ENCODE measurements around the gene BLMH. TPM values are rescaled to one million over a fixed set of nuclear protein-coding genes. Genes with fewer than 3 reads are reported as not detected.
A peak's percentile ranks its signal among the peaks of the same experiment; 100 is the strongest.

BLMH gene
- total RNA-seq, 1 experiment from 2014 or later = 20.7 TPM

DNA sequence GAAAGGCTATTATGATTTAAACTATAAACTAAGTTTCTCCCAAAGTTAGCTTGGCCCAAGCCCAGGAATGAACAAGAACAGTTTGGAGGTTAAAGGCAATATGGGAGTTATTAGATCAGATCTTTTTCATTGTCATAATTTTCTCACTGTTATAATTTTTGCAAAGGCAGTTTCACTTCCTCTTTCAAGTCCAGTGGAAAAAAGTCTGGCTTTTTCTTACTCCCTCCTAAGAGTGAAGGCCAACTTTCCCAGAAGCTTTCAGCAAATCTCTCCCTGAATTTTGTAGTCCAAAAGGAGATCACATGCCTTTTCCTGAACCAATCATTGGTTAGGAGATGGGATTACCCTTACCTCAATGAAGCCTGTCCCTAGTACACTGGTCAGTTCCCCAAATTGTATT is 9.1 kb upstream of the BLMH start:
- no peak for DNase-seq
- H3K4me2 ChIP-seq = no peak overlapping the region
- no TSS peak for BruUV-seq (replicated peaks)
- H3K4me3 ChIP-seq = no peak overlapping the region
- no peaks in the 10 kb centered on the region for H3F3A ChIP-seq (ENCODE audit: insufficient read depth, low read depth)
- H3K9me2 ChIP-seq (ENCODE audit: insufficient read depth) = no peaks in the 10 kb centered on the region
- H2AFZ ChIP-seq = no peak overlapping the region
- intact Hi-C loops (cut with micrococcal nuclease; ENCODE audit: unreplicated experiment) = no loop called here
- H3K27me3 ChIP-seq (ENCODE audit: insufficient read depth, low read depth) = no peaks in the 10 kb centered on the region
- peaks cover 6% of the 10 kb centered on the region for H3K4me1 ChIP-seq (replicated peaks; ENCODE audit: insufficient read depth)
- H3K36me3 ChIP-seq (ENCODE audit: low read depth) = no peaks in the 10 kb centered on the region
- ChIA-PET CTCF (no interaction called here), POLR2A (ENCODE audit: unreplicated experiment) (no interaction called here)
- no peaks in the 10 kb centered on the region for H4K20me1 ChIP-seq (ENCODE audit: insufficient read depth)
- peaks cover 7% of the 10 kb centered on the region; the same call in 1 of the 2 replicates for H3K9me3 ChIP-seq (ENCODE audit: insufficient read depth, low read depth)
- no peak overlapping the region for H3K27ac ChIP-seq
- H3K79me2 ChIP-seq (ENCODE audit: low read depth) = no peaks in the 10 kb centered on the region
- TF ChIP-seq, protein P1, sequence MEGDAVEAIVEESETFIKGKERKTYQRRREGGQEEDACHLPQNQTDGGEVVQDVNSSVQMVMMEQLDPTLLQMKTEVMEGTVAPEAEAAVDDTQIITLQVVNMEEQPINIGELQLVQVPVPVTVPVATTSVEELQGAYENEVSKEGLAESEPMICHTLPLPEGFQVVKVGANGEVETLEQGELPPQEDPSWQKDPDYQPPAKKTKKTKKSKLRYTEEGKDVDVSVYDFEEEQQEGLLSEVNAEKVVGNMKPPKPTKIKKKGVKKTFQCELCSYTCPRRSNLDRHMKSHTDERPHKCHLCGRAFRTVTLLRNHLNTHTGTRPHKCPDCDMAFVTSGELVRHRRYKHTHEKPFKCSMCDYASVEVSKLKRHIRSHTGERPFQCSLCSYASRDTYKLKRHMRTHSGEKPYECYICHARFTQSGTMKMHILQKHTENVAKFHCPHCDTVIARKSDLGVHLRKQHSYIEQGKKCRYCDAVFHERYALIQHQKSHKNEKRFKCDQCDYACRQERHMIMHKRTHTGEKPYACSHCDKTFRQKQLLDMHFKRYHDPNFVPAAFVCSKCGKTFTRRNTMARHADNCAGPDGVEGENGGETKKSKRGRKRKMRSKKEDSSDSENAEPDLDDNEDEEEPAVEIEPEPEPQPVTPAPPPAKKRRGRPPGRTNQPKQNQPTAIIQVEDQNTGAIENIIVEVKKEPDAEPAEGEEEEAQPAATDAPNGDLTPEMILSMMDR (conservative IDR thresholded peaks at IDR 0.05) = no peak
- no peak for TF ChIP-seq EZH2 (IDR thresholded peaks at IDR 0.05; ENCODE audit: low read depth)

DNA sequence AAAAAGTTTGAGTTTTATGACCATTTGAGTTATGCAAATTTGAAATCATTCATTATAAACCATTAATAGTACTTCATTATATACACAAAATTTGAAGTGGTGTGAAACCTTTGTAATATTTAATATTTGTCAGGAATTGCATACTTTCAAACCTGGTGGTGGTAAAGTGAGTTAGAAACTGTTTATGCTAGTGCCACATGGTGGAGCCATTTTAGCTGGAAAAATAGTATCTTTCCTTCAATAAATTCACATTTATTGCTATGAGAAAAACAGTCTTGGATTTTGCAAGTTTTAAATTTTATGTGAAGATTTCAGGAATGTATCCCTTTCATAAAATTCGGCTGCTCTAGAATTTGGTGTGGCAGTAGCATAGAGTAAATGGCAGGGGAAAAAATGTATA is 7.3 kb upstream of the BLMH start:
- H3K4me2 ChIP-seq = no peak overlapping the region
- no peaks in the 10 kb centered on the region for H3K79me2 ChIP-seq (ENCODE audit: low read depth)
- H3K4me3 ChIP-seq = no peak overlapping the region
- no peaks in the 10 kb centered on the region for H3K36me3 ChIP-seq (ENCODE audit: low read depth)
- no peak overlapping the region for H2AFZ ChIP-seq
- no peaks in the 10 kb centered on the region for H3K9me2 ChIP-seq (ENCODE audit: insufficient read depth)
- BruUV-seq (replicated peaks) = no TSS peak
- H3F3A ChIP-seq (ENCODE audit: insufficient read depth, low read depth) = no peaks in the 10 kb centered on the region
- DNase-seq = no peak
- TF ChIP-seq EZH2 (IDR thresholded peaks at IDR 0.05; ENCODE audit: low read depth) = no peak
- TF ChIP-seq, protein P1 (conservative IDR thresholded peaks at IDR 0.05) = peak; percentile 50
- H3K27ac ChIP-seq = no peak overlapping the region
- intact Hi-C loops (cut with micrococcal nuclease; ENCODE audit: unreplicated experiment) = no loop called here
- H3K4me1 ChIP-seq (replicated peaks; ENCODE audit: insufficient read depth) = peaks cover 6% of the 10 kb centered on the region
- H4K20me1 ChIP-seq (ENCODE audit: insufficient read depth) = no peaks in the 10 kb centered on the region
- no peaks in the 10 kb centered on the region for H3K27me3 ChIP-seq (ENCODE audit: insufficient read depth, low read depth)
- ChIA-PET CTCF (interaction anchor here (0.5 kb wide), 1 partner anchor 525 kb away, joined by 5 read pairs; the partner anchor contains the start of gene CRLF3), POLR2A (ENCODE audit: unreplicated experiment) (no interaction called here)
- peaks cover 7% of the 10 kb centered on the region; the same call in 1 of the 2 replicates for H3K9me3 ChIP-seq (ENCODE audit: insufficient read depth, low read depth)

DNA sequence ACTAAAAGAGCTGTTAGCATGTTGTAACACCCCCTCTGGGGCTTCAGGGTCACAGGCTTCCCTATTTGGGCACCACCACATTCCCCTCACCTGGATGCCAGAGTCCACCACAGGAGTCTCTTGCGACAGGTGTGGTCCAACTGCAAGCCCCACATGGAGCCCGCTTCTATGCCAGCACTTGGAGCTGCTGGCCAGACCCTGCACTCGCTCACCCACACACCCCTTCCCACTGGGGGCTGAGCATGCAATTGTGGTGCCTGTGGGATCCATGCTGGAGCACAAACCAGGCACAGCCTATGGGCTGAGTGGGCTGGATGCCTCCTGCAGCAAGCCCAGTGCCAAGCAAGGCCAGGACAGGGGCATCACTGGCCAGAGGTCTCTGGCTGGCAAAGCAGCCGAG is 6.0 kb upstream of the BLMH start:
- POLR2A ChIA-PET (ENCODE audit: unreplicated experiment) = no interaction called here
- H3K9me2 ChIP-seq (ENCODE audit: insufficient read depth) = no peaks in the 10 kb centered on the region
- H2AFZ ChIP-seq = no peak overlapping the region
- TF ChIP-seq, protein P1 (conservative IDR thresholded peaks at IDR 0.05) = no peak
- no peak for TF ChIP-seq EZH2 (IDR thresholded peaks at IDR 0.05; ENCODE audit: low read depth)
- DNase-seq = no peak
- H3F3A ChIP-seq (ENCODE audit: insufficient read depth, low read depth) = peaks cover 3% of the 10 kb centered on the region; the same call in 1 of the 2 replicates
- intact Hi-C loops (cut with micrococcal nuclease; ENCODE audit: unreplicated experiment) = no loop called here
- no peaks in the 10 kb centered on the region for H3K27me3 ChIP-seq (ENCODE audit: insufficient read depth, low read depth)
- peaks cover 7% of the 10 kb centered on the region; the same call in 1 of the 2 replicates for H3K9me3 ChIP-seq (ENCODE audit: insufficient read depth, low read depth)
- CTCF ChIA-PET = no interaction called here
- H3K4me3 ChIP-seq = no peak overlapping the region
- H4K20me1 ChIP-seq (ENCODE audit: insufficient read depth) = no peaks in the 10 kb centered on the region
- no peaks in the 10 kb centered on the region for H3K36me3 ChIP-seq (ENCODE audit: low read depth)
- H3K4me2 ChIP-seq = no peak overlapping the region
- no peak overlapping the region for H3K27ac ChIP-seq
- BruUV-seq (replicated peaks) = no TSS peak
- H3K79me2 ChIP-seq (ENCODE audit: low read depth) = no peaks in the 10 kb centered on the region
- peaks cover 6% of the 10 kb centered on the region for H3K4me1 ChIP-seq (replicated peaks; ENCODE audit: insufficient read depth)

Measured in PC-9 (cell line).